SU-DHL-6 (cell line): ENCODE results near the gene BDNF.

Source experiments
- H2AFZ ChIP-seq: fragments of 200-600 bp; sonication (generic); 2 replicates; pipeline ENCODE4 v1.6.1; 2014; ENCODE audit warnings: low read depth, mild to moderate bottlenecking, moderate library complexity, mixed read lengths, antibody characterized with exemption, low read length; ENCODE audit not compliant: severe bottlenecking
- H3F3A ChIP-seq: fragments of 200-600 bp; shearing (Covaris generic); 2 replicates; pipeline ENCODE4 v1.6.0; 2016; ENCODE audit warnings: antibody characterized with exemption, mild to moderate bottlenecking; ENCODE audit not compliant: insufficient read depth
- H3K27ac ChIP-seq: fragments of 200-600 bp; sonication (generic); 2 replicates; pipeline ENCODE4 v1.5.1; 2016; ENCODE audit warnings: low read depth, mild to moderate bottlenecking, low read length, moderate library complexity, mixed read lengths
- H3K27me3 ChIP-seq: fragments of 200-600 bp; sonication (generic), shearing (Covaris generic); 2 replicates; pipeline ENCODE4 v1.6.0; 2014; ENCODE audit warnings: mild to moderate bottlenecking, low read length
- H3K36me3 ChIP-seq: fragments of 200-600 bp; sonication (generic); 2 replicates; pipeline ENCODE4 v1.6.1; 2014; ENCODE audit warnings: mild to moderate bottlenecking, low read length, mixed read lengths
- H3K4me2 ChIP-seq: fragments of 300-600, 200-600 bp; shearing (Covaris generic), sonication (generic); 2 replicates; pipeline ENCODE4 v1.6.0; 2014; ENCODE audit warnings: low read length, low read depth, mild to moderate bottlenecking; ENCODE audit not compliant: poor library complexity, severe bottlenecking
- H3K4me3 ChIP-seq: fragments of 200-600 bp; sonication (generic); 2 replicates; pipeline ENCODE4 v1.5.1; 2014; ENCODE audit warnings: antibody characterized with exemption, low read length, mild to moderate bottlenecking, mixed read lengths; ENCODE audit not compliant: insufficient read depth, poor library complexity, severe bottlenecking
- H3K79me2 ChIP-seq: fragments of 200-600 bp; sonication (generic); 2 replicates; pipeline ENCODE4 v1.6.1; 2014; ENCODE audit warnings: mild to moderate bottlenecking, low read length, moderate library complexity; ENCODE audit not compliant: insufficient read depth
- H3K9ac ChIP-seq: fragments of 200-600 bp; sonication (generic); 2 replicates; pipeline ENCODE4 v1.7.0; 2014; ENCODE audit warnings: mild to moderate bottlenecking, low read length
- H3K9me2 ChIP-seq: fragments of 200-600 bp; sonication (generic); replicated peaks from 2 replicates; pipeline ENCODE4 v1.6.1; 2014; ENCODE audit warnings: low read length; ENCODE audit not compliant: insufficient read depth
- H3K9me3 ChIP-seq: fragments of 200-600 bp; sonication (generic); 2 replicates; pipeline ENCODE4 v1.6.1; 2014; ENCODE audit warnings: low read length, mixed read lengths; ENCODE audit not compliant: insufficient read depth
- H4K20me1 ChIP-seq: fragments of 200-600 bp; sonication (generic); 2 replicates; pipeline ENCODE4 v1.6.1; 2014; ENCODE audit warnings: low read depth, mild to moderate bottlenecking, antibody characterized with exemption, low read length, moderate library complexity, mixed read lengths
- EZH2phosphoT487 ChIP-seq: fragments of 200-600 bp; sonication (generic), shearing (Covaris generic); conservative IDR thresholded peaks from 2 replicates; pipeline ENCODE4 v1.6.1; 2018; ENCODE audit warnings: mild to moderate bottlenecking, antibody characterized with exemption, low read length, moderate library complexity, mixed read lengths
- TF ChIP-seq, protein P1 (sequence below): fragments of 200-600 bp; sonication (generic); IDR thresholded peaks from one replicate; pipeline ENCODE4 v1.5.1; 2017; ENCODE audit warnings: antibody characterized with exemption, mild to moderate bottlenecking, low read length, moderate library complexity; ENCODE audit not compliant: insufficient read depth, poor library complexity, severe bottlenecking

BDNF gene

DNA sequence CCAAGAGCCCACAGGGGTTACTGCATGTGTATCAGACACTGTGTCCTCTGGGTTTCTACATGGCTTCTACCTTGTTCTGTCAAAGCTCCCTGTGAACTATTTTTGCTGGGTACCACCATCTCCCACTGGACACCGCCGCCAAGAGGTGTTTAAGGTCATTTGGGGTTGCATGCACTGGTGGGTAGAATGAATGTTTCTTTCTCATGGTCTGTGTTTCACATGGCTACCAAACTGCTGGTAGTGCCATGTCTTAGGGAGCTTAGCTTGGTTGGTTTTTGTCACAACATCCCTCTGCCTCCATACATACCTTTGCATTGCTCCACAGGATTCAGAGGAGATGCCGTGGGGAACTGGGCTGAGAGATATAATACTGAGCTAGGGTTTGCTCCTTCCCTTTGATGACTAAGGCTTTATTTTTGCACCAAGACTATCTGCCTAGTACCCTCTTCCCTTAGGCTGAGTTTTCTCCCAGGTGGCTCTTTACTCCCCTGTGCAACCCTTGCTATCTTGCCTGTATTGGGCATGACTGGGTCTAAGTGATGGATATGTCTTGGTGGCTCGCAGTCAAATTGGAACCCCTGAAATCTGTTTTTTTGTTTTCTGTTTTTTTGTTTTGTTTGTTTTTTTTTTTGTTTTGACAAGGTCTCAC, 73.2 kb downstream of the BDNF start:
- Histone ChIP-seq H3F3A (no peaks in the 10 kb centered on the region), H3K27ac (no peak overlapping the region), H3K9me3 (no peaks in the 10 kb centered on the region), H3K79me2 (no peaks in the 10 kb centered on the region), H3K9ac (no peak overlapping the region), H3K36me3 (no peaks in the 10 kb centered on the region), H4K20me1 (no peaks in the 10 kb centered on the region), H3K4me2 (no peak overlapping the region), H3K27me3 (no peaks in the 10 kb centered on the region), H3K4me3 (no peak overlapping the region), H3K9me2 (no peaks in the 10 kb centered on the region; the same call in 1 of the 2 replicates), H2AFZ (no peak overlapping the region)
- TF ChIP-seq, protein P1, sequence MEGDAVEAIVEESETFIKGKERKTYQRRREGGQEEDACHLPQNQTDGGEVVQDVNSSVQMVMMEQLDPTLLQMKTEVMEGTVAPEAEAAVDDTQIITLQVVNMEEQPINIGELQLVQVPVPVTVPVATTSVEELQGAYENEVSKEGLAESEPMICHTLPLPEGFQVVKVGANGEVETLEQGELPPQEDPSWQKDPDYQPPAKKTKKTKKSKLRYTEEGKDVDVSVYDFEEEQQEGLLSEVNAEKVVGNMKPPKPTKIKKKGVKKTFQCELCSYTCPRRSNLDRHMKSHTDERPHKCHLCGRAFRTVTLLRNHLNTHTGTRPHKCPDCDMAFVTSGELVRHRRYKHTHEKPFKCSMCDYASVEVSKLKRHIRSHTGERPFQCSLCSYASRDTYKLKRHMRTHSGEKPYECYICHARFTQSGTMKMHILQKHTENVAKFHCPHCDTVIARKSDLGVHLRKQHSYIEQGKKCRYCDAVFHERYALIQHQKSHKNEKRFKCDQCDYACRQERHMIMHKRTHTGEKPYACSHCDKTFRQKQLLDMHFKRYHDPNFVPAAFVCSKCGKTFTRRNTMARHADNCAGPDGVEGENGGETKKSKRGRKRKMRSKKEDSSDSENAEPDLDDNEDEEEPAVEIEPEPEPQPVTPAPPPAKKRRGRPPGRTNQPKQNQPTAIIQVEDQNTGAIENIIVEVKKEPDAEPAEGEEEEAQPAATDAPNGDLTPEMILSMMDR = no peak
- TF ChIP-seq EZH2phosphoT487 = no peak

DNA sequence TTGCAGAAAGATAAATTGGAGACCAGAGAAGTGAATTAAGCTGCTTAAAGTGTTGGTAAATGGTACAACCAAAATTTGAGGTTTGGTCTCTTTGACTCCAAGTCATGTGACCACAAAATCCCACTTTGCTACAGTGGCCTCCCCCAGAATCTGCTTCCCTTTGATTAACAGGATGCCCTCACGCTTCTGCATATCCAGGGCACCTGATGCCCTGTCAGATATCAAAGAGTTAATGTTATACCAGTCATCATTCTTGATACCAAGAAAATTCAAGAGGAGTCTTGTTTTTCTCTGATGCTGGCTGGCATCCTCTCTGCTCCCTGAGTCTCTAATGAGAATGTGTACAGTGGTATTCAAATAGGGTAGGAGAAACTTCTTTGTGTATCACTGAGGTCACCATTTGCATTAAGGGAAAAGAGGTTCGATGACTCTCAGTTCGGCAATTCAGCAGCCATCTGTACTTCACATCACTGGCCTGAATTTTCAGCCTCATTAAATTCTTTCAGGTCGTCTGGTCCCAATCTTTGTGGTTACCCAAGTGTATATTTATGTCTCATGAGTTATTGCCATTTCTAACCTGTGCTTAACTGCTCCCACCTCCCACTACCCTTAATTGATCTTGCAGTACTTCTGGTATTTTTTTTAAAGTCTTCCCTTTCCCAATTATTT, 73.9 kb downstream of the BDNF start:
- Histone ChIP-seq H3K79me2 (no peaks in the 10 kb centered on the region), H3K9ac (no peak overlapping the region), H3K4me2 (no peak overlapping the region), H3K36me3 (no peaks in the 10 kb centered on the region), H4K20me1 (no peaks in the 10 kb centered on the region), H3K9me3 (no peaks in the 10 kb centered on the region), H3K4me3 (no peak overlapping the region), H2AFZ (no peak overlapping the region), H3K27ac (no peak overlapping the region), H3K9me2 (no peaks in the 10 kb centered on the region; the same call in 1 of the 2 replicates), H3K27me3 (no peaks in the 10 kb centered on the region), H3F3A (no peaks in the 10 kb centered on the region)
- no peak for TF ChIP-seq EZH2phosphoT487
- TF ChIP-seq, protein P1 = no peak

GRCh38 chr11:27625347-27625912, 74.8 kb downstream of the BDNF start:
- H3K36me3 ChIP-seq = no peaks in the 10 kb centered on the region

More at GRCh38 chr11:27625347-27625912, 74.8 kb downstream of the BDNF start:
- H3K9me3 ChIP-seq = no peaks in the 10 kb centered on the region
- no peak overlapping the region for H3K4me3 ChIP-seq
- H3K9ac ChIP-seq = no peak overlapping the region
- no peak overlapping the region for H3K4me2 ChIP-seq
- H3K27me3 ChIP-seq = no peaks in the 10 kb centered on the region
- H3F3A ChIP-seq = no peaks in the 10 kb centered on the region
- no peak for TF ChIP-seq EZH2phosphoT487
- TF ChIP-seq, protein P1 = no peak
- H2AFZ ChIP-seq = no peak overlapping the region
- no peak overlapping the region for H3K27ac ChIP-seq
- no peaks in the 10 kb centered on the region; the same call in 1 of the 2 replicates for H3K9me2 ChIP-seq
- no peaks in the 10 kb centered on the region for H4K20me1 ChIP-seq
- no peaks in the 10 kb centered on the region for H3K79me2 ChIP-seq
